Stomach (tissue), 4 donors: Measurements from ENCODE around the gene TMEM120A.

Experiments
- POLR2A ChIP-seq, 4 donors: fragments of 450-650 bp; IDR thresholded peaks; one replicate each; pipeline ENCODE4 v1.6.1; 2016; ENCODE audit warnings: antibody characterized with exemption in 4 of 4, control low read depth in 2 of 4, mild to moderate bottlenecking in 1 of 4, moderate library complexity in 1 of 4
- POLR2AphosphoS5 ChIP-seq, 3 donors: sonication (generic); formaldehyde crosslinking; IDR thresholded peaks; one replicate each; pipeline ENCODE4 v1.6.1; 2016; ENCODE audit warnings: antibody characterized with exemption in 3 of 3
- TF ChIP-seq, protein P1 (sequence below), 7 experiments: fragments of 450-650 bp in 4 of 7; fragments of 200-600 bp in 3 of 7; sonication (generic) in 3 of 7; IDR thresholded peaks; one replicate each; pipeline ENCODE4 v1.5.1; 2016 to 2019; ENCODE audit warnings: antibody characterized with exemption in 7 of 7, control low read depth in 2 of 7, mild to moderate bottlenecking in 1 of 7

DNA sequence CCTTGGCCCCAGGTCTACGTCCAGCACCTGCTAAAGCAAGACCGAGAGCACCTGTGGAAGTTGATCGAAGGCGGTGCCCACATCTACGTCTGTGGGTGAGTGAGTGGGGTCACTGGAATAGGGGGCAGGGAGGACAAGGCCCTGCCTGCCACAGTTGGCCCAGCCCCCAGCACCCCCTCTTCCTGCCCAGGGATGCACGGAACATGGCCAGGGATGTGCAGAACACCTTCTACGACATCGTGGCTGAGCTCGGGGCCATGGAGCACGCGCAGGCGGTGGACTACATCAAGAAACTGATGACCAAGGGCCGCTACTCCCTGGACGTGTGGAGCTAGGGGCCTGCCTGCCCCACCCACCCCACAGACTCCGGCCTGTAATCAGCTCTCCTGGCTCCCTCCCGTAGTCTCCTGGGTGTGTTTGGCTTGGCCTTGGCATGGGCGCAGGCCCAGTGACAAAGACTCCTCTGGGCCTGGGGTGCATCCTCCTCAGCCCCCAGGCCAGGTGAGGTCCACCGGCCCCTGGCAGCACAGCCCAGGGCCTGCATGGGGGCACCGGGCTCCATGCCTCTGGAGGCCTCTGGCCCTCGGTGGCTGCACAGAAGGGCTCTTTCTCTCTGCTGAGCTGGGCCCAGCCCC, 8.1 kb downstream of the TMEM120A start:
- TF ChIP-seq, protein P1, sequence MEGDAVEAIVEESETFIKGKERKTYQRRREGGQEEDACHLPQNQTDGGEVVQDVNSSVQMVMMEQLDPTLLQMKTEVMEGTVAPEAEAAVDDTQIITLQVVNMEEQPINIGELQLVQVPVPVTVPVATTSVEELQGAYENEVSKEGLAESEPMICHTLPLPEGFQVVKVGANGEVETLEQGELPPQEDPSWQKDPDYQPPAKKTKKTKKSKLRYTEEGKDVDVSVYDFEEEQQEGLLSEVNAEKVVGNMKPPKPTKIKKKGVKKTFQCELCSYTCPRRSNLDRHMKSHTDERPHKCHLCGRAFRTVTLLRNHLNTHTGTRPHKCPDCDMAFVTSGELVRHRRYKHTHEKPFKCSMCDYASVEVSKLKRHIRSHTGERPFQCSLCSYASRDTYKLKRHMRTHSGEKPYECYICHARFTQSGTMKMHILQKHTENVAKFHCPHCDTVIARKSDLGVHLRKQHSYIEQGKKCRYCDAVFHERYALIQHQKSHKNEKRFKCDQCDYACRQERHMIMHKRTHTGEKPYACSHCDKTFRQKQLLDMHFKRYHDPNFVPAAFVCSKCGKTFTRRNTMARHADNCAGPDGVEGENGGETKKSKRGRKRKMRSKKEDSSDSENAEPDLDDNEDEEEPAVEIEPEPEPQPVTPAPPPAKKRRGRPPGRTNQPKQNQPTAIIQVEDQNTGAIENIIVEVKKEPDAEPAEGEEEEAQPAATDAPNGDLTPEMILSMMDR (IDR thresholded peaks at IDR 0.05), result no peak
- TF ChIP-seq POLR2AphosphoS5 (IDR thresholded peaks at IDR 0.05) (no peak), POLR2A (IDR thresholded peaks at IDR 0.05) (no peak)
